Measurements from ENCODE around the gene ID2.

ID2 gene

DNA sequence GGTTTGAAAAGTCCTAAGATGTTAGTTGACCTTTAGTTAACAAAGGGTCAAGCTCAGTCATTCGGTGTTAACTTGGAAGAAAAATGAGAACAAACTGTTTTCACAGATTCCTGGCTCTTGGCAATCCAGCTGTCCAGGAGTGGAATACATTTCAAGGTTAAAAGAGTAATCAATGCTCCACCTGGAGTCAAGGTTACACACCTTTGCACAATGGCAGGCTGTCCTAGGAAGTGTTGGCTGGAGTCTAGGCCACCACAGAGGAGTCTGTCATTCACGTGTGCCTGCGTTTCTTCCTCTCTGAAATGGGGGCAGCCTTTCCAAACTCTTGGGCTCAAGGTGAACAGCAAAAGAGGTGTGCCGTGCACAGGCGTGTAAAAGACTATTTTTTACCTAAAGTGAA is 6.3 kb upstream of the ID2 start:
- peak overlapping the region; percentile 100 for H3K27ac ChIP-seq
- TF ChIP-seq, protein P1, sequence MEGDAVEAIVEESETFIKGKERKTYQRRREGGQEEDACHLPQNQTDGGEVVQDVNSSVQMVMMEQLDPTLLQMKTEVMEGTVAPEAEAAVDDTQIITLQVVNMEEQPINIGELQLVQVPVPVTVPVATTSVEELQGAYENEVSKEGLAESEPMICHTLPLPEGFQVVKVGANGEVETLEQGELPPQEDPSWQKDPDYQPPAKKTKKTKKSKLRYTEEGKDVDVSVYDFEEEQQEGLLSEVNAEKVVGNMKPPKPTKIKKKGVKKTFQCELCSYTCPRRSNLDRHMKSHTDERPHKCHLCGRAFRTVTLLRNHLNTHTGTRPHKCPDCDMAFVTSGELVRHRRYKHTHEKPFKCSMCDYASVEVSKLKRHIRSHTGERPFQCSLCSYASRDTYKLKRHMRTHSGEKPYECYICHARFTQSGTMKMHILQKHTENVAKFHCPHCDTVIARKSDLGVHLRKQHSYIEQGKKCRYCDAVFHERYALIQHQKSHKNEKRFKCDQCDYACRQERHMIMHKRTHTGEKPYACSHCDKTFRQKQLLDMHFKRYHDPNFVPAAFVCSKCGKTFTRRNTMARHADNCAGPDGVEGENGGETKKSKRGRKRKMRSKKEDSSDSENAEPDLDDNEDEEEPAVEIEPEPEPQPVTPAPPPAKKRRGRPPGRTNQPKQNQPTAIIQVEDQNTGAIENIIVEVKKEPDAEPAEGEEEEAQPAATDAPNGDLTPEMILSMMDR (IDR thresholded peaks at IDR 0.05), result no peak
- TF ChIP-seq ZFX (IDR thresholded peaks at IDR 0.05; ENCODE audit: borderline replicate concordance), result no peak

DNA sequence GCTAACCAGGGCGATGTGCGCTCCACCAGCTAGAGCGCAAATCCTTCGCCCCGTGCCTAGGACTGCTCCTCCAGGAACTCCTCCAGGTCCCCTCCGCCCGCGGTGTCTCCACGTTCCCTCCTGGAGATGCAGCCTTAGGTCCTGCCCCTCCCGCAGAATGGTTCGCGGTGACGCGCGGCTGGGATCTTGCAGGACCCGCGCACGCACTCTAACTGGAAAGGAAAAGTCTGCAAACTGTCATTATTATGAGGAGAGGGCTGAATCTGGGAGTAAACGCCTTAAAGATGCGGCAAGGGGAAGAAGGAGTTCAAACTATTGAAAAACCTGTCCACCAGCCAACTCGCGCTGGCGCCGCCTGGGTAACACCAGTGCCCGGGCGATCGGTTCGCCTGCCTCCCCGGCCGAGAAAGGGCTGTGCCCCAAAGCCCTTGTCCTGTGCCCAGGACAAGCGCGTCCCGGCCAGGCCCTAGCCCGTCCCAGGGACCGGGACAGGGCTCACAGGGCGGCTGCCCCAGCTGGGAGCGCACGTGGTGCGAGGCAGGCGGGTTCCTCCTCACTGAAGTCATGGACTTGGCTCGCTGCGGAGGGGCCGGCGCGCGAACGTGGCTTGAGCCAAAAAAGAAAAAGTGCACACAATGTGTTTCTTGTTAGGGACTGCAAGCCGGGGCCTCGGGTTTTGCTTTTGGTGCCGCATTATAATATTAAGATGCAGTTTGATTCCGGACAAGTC is 5.5 kb upstream of the ID2 start:
- peak overlapping the region; percentile 100 for H3K27ac ChIP-seq
- no peak for TF ChIP-seq ZFX (IDR thresholded peaks at IDR 0.05; ENCODE audit: borderline replicate concordance)
- TF ChIP-seq, protein P1 (IDR thresholded peaks at IDR 0.05), result no peak

DNA sequence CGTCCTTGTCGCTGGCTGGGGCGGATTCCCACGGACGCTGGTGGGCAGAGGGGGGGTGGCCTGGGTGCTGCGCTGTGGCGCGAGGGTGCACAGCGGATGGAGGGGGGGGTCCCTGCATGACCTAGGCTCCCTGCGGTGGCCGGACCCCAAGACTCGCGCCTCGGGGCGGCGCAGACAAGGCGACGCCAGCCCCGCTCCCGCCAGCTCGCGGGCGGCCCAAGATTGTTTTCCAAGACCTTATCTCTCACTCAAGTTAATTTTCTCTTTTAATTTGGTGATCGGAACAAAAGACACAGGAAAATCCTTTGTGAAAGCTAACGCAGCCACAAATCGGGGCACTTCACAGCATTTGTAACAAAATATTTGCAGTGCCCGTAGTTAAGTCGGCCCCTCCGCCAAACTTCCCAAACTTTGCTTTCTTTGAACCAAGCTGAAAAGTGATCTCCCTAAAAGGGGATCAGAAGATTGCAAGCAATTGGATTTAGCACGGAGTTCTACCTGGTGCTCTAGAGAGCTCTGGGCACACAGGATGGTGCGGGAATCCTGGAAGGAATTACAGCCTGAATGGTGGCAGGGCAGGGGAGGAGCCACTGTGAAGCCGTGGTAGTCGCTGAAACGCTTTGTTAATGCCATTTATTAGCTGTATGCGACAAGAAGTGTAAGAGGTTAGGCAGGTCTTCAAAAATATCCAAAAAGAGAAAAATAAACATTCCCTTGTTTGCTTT is 4.8 kb upstream of the ID2 start:
- TF ChIP-seq ZFX (IDR thresholded peaks at IDR 0.05; ENCODE audit: borderline replicate concordance), result no peak
- TF ChIP-seq, protein P1 (IDR thresholded peaks at IDR 0.05), result no peak
- H3K27ac ChIP-seq, result peak overlapping the region; percentile 100

DNA sequence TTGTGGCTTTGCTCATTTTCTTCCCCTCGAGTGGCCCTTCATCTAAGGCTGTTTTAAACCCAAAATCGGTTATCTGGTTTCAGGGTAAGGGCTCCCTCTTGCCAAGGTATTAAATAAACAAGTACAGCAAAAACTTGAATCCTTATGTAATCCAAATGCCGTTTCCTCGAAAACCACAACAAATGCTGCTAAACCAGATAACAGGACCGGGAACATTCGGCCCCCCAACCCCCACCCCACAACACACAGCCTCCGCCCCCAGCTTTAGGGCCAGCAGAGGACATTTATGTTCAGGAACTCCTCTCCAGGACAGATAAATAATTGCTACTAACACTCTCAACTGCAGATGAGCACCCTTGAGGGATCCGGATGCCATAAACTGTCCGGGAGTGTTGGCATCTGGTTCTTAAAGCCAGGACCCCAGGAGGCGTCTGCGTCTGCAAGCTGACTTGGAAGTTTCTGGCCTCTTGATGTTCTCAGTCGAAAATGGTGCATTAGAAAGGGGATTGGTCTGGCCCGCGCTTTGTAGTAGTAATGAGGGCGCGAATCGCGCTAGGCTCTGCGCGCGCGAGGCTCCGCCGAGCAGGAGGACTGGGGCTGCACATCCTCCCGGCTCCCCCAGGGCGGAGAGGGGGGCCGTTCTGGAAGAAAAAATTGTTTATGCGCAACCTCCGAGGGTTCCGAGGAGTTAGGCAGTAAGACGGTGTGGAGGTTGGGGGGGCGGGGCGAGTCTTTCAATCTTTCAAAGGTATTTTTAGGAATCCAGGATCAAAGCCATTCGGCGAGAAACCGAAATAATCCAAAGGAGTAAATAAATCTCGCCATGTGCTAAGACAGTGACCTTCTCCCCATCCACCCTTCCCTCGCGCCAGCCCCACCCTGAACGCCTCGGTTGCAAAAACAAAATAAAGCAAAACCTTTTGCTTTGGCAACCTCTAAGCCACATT is 3.9 kb upstream of the ID2 start:
- peak overlapping the region; percentile 100 for H3K27ac ChIP-seq
- TF ChIP-seq, protein P1 (IDR thresholded peaks at IDR 0.05), result no peak
- TF ChIP-seq ZFX (IDR thresholded peaks at IDR 0.05; ENCODE audit: borderline replicate concordance), result no peak

DNA sequence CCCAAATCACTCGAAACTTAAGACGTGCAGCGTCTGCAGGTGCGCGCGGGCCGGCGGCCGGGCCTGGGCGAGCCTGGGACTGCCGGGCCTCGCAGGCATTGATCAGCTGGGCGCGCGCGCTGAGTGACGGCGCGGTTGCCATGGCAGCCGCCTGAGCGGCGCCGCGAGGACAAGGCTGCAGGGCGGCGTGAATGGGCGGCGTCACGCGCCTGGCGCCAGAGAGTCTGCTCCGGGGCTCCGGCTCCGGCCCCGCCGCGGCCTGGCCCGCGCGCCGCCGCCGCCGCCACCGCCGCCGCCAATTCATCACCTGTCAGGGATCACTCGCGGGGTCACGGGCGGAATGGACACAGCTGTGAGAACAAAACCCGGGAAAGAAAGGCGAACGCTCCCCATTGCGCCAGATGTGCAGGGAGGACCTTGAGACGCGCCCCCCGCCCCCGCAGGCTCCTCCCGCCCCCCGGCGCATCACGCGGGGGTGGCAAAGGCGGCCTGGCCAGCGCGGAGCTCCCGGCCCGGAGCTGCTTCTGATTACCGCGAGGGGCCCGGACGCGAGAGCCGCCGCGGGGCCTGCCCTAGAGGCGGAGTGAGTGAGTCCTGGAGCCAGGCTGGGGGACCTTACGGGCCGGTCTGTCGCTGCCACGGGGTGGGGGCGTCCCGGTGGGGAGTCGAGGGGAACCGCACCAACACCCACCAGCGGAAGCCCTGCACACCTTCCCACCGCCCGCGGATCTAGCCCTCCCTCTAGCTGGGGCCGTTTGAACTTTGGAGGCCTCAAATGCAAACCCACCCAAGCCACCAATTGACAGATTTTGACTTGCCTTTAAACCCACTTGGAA is 2.9 kb upstream of the ID2 start:
- H3K27ac ChIP-seq, result peak overlapping the region; percentile 100
- TF ChIP-seq, protein P1 (IDR thresholded peaks at IDR 0.05), result no peak
- TF ChIP-seq ZFX (IDR thresholded peaks at IDR 0.05; ENCODE audit: borderline replicate concordance), result no peak

DNA sequence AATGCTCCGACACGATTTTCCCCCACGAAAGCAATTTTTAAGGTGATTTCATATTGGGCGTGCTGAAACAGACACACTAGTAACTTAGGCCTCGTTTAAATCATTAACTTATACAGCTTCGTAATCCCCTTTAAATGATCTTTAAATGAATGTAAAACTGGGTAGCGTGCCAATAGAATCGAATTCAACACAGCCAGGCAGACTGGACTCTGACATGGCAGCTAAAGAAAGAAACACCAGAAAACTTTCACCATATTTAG is 2.4 kb upstream of the ID2 start:
- H3K27ac ChIP-seq, result peak overlapping the region; percentile 100
- TF ChIP-seq, protein P1 (IDR thresholded peaks at IDR 0.05), result no peak

Measured in 22Rv1 (cell line).